AML-193 (cell line): ENCODE measurements around the gene RHEBL1.
"Not testable (repeated sequence)": the region's sequence is repeated elsewhere in the genome, so short reads cannot be mapped to it uniquely, and the experiment has no call there.

Experiments
- DNase-seq, 2 experiments: peaks; one replicate each; lab custom pipeline; 2025; lab: John Stamatoyannopoulos, UW

Gene RHEBL1

GRCh38 chr12:49089821-49090773, 20.3 kb upstream of the RHEBL1 start:
- DNase-seq, result peak; percentile 12 to 26

GRCh38 chr12:49088932-49089330, 19.2 kb upstream of the RHEBL1 start:
- no peak for DNase-seq

- DNase-seq, result peak; percentile 79 to 81
Observed at GRCh38 chr12:49088150-49088931, 18.6 kb upstream of the RHEBL1 start.

GRCh38 chr12:49086116-49086515, 16.3 kb upstream of the RHEBL1 start:
- no peak for DNase-seq

- no peak for DNase-seq
Observed at GRCh38 chr12:49084438-49084837, 14.7 kb upstream of the RHEBL1 start.

GRCh38 chr12:49079793-49080192, 10.0 kb upstream of the RHEBL1 start:
- DNase-seq, result no peak

GRCh38 chr12:49070971-49071370, 1.2 kb upstream of the RHEBL1 start:
- no peak for DNase-seq

GRCh38 chr12:49068879-49069506, 786 bp downstream of the RHEBL1 start:
- no peak for DNase-seq

- DNase-seq, result no peak
Observed at GRCh38 chr12:49066120-49066519, 3.7 kb downstream of the RHEBL1 start.

- DNase-seq, result no peak
Observed at GRCh38 chr12:49064767-49065152, 5.0 kb downstream of the RHEBL1 start.

GRCh38 chr12:49061916-49062315, 7.9 kb downstream of the RHEBL1 start:
- not testable (repeated sequence) for DNase-seq

- DNase-seq, result no peak
Observed at GRCh38 chr12:49061157-49061650, 8.6 kb downstream of the RHEBL1 start.

- DNase-seq, result peak; percentile 82
Observed at GRCh38 chr12:49060237-49061156, 9.3 kb downstream of the RHEBL1 start, which contains the start of gene KMT2D. Gene KMT2D, minus strand, starts transcription at chr12:49060794. Its CDS starts 5,470 bp downstream, at chr12:49055324.

GRCh38 chr12:49059299-49060171, 10.2 kb downstream of the RHEBL1 start:
- DNase-seq, result no peak

- no peak for DNase-seq
Observed at GRCh38 chr12:49059045-49059298, 10.8 kb downstream of the RHEBL1 start.

GRCh38 chr12:49058366-49059044, 11.3 kb downstream of the RHEBL1 start:
- no peak for DNase-seq

GRCh38 chr12:49057888-49058287, 11.9 kb downstream of the RHEBL1 start:
- DNase-seq, result peak; percentile 17 to 30

GRCh38 chr12:49055978-49056754, 13.6 kb downstream of the RHEBL1 start:
- peak; percentile 97 to 98 for DNase-seq

GRCh38 chr12:49055092-49055491, 14.7 kb downstream of the RHEBL1 start:
- no peak for DNase-seq
